Measurements from ENCODE around the gene RB1. TPM values are rescaled to one million over a fixed set of nuclear protein-coding genes. Genes with fewer than 3 reads are reported as not detected.

Gene RB1
- total and polyA plus RNA-seq, 3 experiments from 2014 or later, result 16.8 to 38.9 (median 38.2) TPM

- Histone ChIP-seq H3K9me3 (ENCODE audit: low read length) (no peaks in the 10 kb centered on the region), H3K4me1 (ENCODE audit: insufficient read depth, low read length) (peaks cover 47% of the 10 kb centered on the region), H3K4me3 (ENCODE audit: low read length) (no peak overlapping the region), H3K27me3 (ENCODE audit: insufficient read depth, low read length, poor library complexity, severe bottlenecking) (no peaks in the 10 kb centered on the region), H3K36me3 (ENCODE audit: insufficient read depth, low read length) (no peaks in the 10 kb centered on the region), H3K27ac (ENCODE audit: low read depth, low read length) (no peak overlapping the region)
- peak overlapping the region in 3 of 7 donors; percentile 25 to 64 (median 36) for H3K4me3 Mint-ChIP-seq
- CTCF ChIA-PET, result no interaction called here
- peak overlapping the region in 6 of 8 donors; percentile 51 to 86 (median 70) for H3K27ac Mint-ChIP-seq
- DNase-seq, result no peak
- peaks cover 24 to 41% (median 39%) of the 10 kb centered on the region in 3 donors for H3K4me1 Mint-ChIP-seq
- POLR2A ChIA-PET, result no interaction called here
- H3K27me3 Mint-ChIP-seq, result no peaks in the 10 kb centered on the region
- H3K9me3 Mint-ChIP-seq, result peaks cover 0 to 2% (median 0%) of the 10 kb centered on the region in 5 donors
- H3K36me3 Mint-ChIP-seq, result peaks cover 15 to 34% (median 19%) of the 10 kb centered on the region in 3 donors
These were observed 183.3 kb downstream of the RB1 start for GRCh38 chr13:48486836-48487235.

- Mint-ChIP-seq H3K4me3 (peak overlapping the region in 5 of 7 donors; percentile 23 to 65 (median 42)), H3K36me3 (peaks cover 10 to 25% (median 14%) of the 10 kb centered on the region in 3 donors), H3K27me3 (no peaks in the 10 kb centered on the region), H3K27ac (peak overlapping the region in 5 of 8 donors; percentile 52 to 92 (median 81)), H3K4me1 (peaks cover 21 to 33% (median 29%) of the 10 kb centered on the region in 3 donors), H3K9me3 (peaks cover 0 to 2% (median 0%) of the 10 kb centered on the region in 5 donors)
- no peak overlapping the region for H3K27ac ChIP-seq (ENCODE audit: low read depth, low read length)
- no peaks in the 10 kb centered on the region for H3K9me3 ChIP-seq (ENCODE audit: low read length)
- CTCF ChIA-PET, result no interaction called here
- no peaks in the 10 kb centered on the region for H3K27me3 ChIP-seq (ENCODE audit: insufficient read depth, low read length, poor library complexity, severe bottlenecking)
- DNase-seq, result no peak
- no peak overlapping the region for H3K4me3 ChIP-seq (ENCODE audit: low read length)
- H3K36me3 ChIP-seq (ENCODE audit: insufficient read depth, low read length), result no peaks in the 10 kb centered on the region
- H3K4me1 ChIP-seq (ENCODE audit: insufficient read depth, low read length), result peaks cover 56% of the 10 kb centered on the region
- POLR2A ChIA-PET, result interaction anchor here (0.6 to 0.7 kb wide), 2 partner anchors 23 to 47 kb away, joined by 3 to 11 read pairs; no protein-coding TSS in a partner anchor
These were observed 184.4 kb downstream of the RB1 start for GRCh38 chr13:48487968-48488367.

GRCh38 chr13:48488995-48489394 lies 185.4 kb downstream of the RB1 start:
- ChIA-PET CTCF (interaction anchor here (1.1 to 1.4 kb wide), 2 partner anchors 16 to 47 kb away, joined by 3 to 5 read pairs; no protein-coding TSS in a partner anchor), POLR2A (no interaction called here)
- H3K36me3 Mint-ChIP-seq, result peaks cover 9 to 22% (median 12%) of the 10 kb centered on the region in 3 donors
- Histone ChIP-seq H3K4me3 (ENCODE audit: low read length) (no peak overlapping the region), H3K27ac (ENCODE audit: low read depth, low read length) (no peak overlapping the region), H3K9me3 (ENCODE audit: low read length) (no peaks in the 10 kb centered on the region), H3K27me3 (ENCODE audit: insufficient read depth, low read length, poor library complexity, severe bottlenecking) (no peaks in the 10 kb centered on the region), H3K36me3 (ENCODE audit: insufficient read depth, low read length) (no peaks in the 10 kb centered on the region), H3K4me1 (ENCODE audit: insufficient read depth, low read length) (peaks cover 66% of the 10 kb centered on the region)
- H3K27ac Mint-ChIP-seq, result peak overlapping the region in 7 of 8 donors; percentile 49 to 92 (median 82)
- peaks cover 0 to 2% (median 0%) of the 10 kb centered on the region in 5 donors for H3K9me3 Mint-ChIP-seq
- no peak for DNase-seq
- H3K4me1 Mint-ChIP-seq, result peaks cover 21 to 27% (median 26%) of the 10 kb centered on the region in 3 donors
- no peaks in the 10 kb centered on the region for H3K27me3 Mint-ChIP-seq
- peak overlapping the region in 4 of 7 donors; percentile 44 to 83 (median 57) for H3K4me3 Mint-ChIP-seq

GRCh38 chr13:48489666-48490065 lies 186.1 kb downstream of the RB1 start:
- Mint-ChIP-seq H3K4me1 (peaks cover 21 to 26% (median 25%) of the 10 kb centered on the region in 3 donors), H3K27ac (peak overlapping the region in 5 of 8 donors; percentile 43 to 91 (median 79))
- no peaks in the 10 kb centered on the region for H3K36me3 ChIP-seq (ENCODE audit: insufficient read depth, low read length)

GRCh38 chr13:48490241-48490640 lies 186.7 kb downstream of the RB1 start:
- peak overlapping the region in 3 of 8 donors; percentile 69 to 88 (median 79) for H3K27ac Mint-ChIP-seq
- Histone ChIP-seq H3K27ac (ENCODE audit: low read depth, low read length) (no peak overlapping the region), H3K9me3 (ENCODE audit: low read length) (no peaks in the 10 kb centered on the region), H3K4me1 (ENCODE audit: insufficient read depth, low read length) (peaks cover 69% of the 10 kb centered on the region), H3K36me3 (ENCODE audit: insufficient read depth, low read length) (no peaks in the 10 kb centered on the region), H3K27me3 (ENCODE audit: insufficient read depth, low read length, poor library complexity, severe bottlenecking) (no peaks in the 10 kb centered on the region), H3K4me3 (ENCODE audit: low read length) (peak overlapping the region; percentile 84)
- H3K4me1 Mint-ChIP-seq, result peaks cover 19 to 23% (median 20%) of the 10 kb centered on the region in 3 donors
- ChIA-PET POLR2A (interaction anchor here (0.9 kb wide), 1 partner anchor 42 kb away, joined by 4 read pairs; the partner anchor contains the start of gene RCBTB2), CTCF (interaction anchor here (1.4 kb wide), 1 partner anchor 15 kb away, joined by 5 read pairs; no protein-coding TSS in a partner anchor)
- H3K36me3 Mint-ChIP-seq, result peaks cover 9 to 22% (median 12%) of the 10 kb centered on the region in 3 donors
- H3K27me3 Mint-ChIP-seq, result no peaks in the 10 kb centered on the region
- DNase-seq, result no peak
- H3K4me3 Mint-ChIP-seq, result peak overlapping the region in 4 of 7 donors; percentile 8 to 83 (median 34)
- H3K9me3 Mint-ChIP-seq, result peaks cover 0 to 2% (median 0%) of the 10 kb centered on the region in 5 donors

More at GRCh38 chr13:48489666-48490065, 186.1 kb downstream of the RB1 start:
- Mint-ChIP-seq H3K9me3 (peaks cover 0 to 2% (median 0%) of the 10 kb centered on the region in 5 donors), H3K4me3 (peak overlapping the region in 4 of 7 donors; percentile 8 to 83 (median 34)), H3K36me3 (peaks cover 9 to 22% (median 12%) of the 10 kb centered on the region in 3 donors), H3K27me3 (no peaks in the 10 kb centered on the region)
- H3K4me3 ChIP-seq (ENCODE audit: low read length), result peak overlapping the region; percentile 84
- POLR2A ChIA-PET, result interaction anchor here (0.9 kb wide), 1 partner anchor 43 kb away, joined by 4 read pairs; the partner anchor contains the start of gene RCBTB2
- no peaks in the 10 kb centered on the region for H3K9me3 ChIP-seq (ENCODE audit: low read length)
- no peak for DNase-seq
- H3K27me3 ChIP-seq (ENCODE audit: insufficient read depth, low read length, poor library complexity, severe bottlenecking), result no peaks in the 10 kb centered on the region
- peaks cover 73% of the 10 kb centered on the region for H3K4me1 ChIP-seq (ENCODE audit: insufficient read depth, low read length)
- H3K27ac ChIP-seq (ENCODE audit: low read depth, low read length), result no peak overlapping the region
- CTCF ChIA-PET, result interaction anchor here (1.1 to 1.4 kb wide), 2 partner anchors 16 to 46 kb away, joined by 3 to 5 read pairs; no protein-coding TSS in a partner anchor

GRCh38 chr13:48491423-48492095 lies 188.0 kb downstream of the RB1 start:
- DNase-seq, result no peak
- Histone ChIP-seq H3K36me3 (ENCODE audit: insufficient read depth, low read length) (no peaks in the 10 kb centered on the region), H3K27ac (ENCODE audit: low read depth, low read length) (peak overlapping the region; percentile 72), H3K27me3 (ENCODE audit: insufficient read depth, low read length, poor library complexity, severe bottlenecking) (no peaks in the 10 kb centered on the region), H3K4me1 (ENCODE audit: insufficient read depth, low read length) (peaks cover 67% of the 10 kb centered on the region), H3K4me3 (ENCODE audit: low read length) (peak overlapping the region; percentile 84), H3K9me3 (ENCODE audit: low read length) (no peaks in the 10 kb centered on the region)
- Mint-ChIP-seq H3K27ac (no peak overlapping the region), H3K4me1 (peaks cover 11 to 29% (median 11%) of the 10 kb centered on the region in 3 donors), H3K27me3 (no peaks in the 10 kb centered on the region), H3K36me3 (peaks cover 8 to 18% (median 8%) of the 10 kb centered on the region in 3 donors), H3K9me3 (peaks cover 0 to 2% (median 0%) of the 10 kb centered on the region in 5 donors), H3K4me3 (no peak overlapping the region)
- CTCF ChIA-PET, result interaction anchor here (0.9 to 1.5 kb wide), 4 partner anchors 11 to 89 kb away, joined by 3 to 5 read pairs (median 4); no protein-coding TSS in a partner anchor
- POLR2A ChIA-PET, result interaction anchor here (0.6 to 1.8 kb wide), 7 partner anchors 9 to 340 kb away, joined by 3 to 15 read pairs (median 3); partner anchors contain the start of gene RCBTB2

- ChIA-PET POLR2A (interaction anchor here (0.6 to 1.8 kb wide), 8 partner anchors 9 to 341 kb away, joined by 3 to 15 read pairs (median 3); partner anchors contain the start of gene RCBTB2), CTCF (interaction anchor here (0.7 to 1.5 kb wide), 8 partner anchors 11 to 454 kb away, joined by 3 to 5 read pairs (median 3); no protein-coding TSS in a partner anchor)
- Mint-ChIP-seq H3K36me3 (peaks cover 5 to 16% (median 8%) of the 10 kb centered on the region in 3 donors), H3K27ac (no peak overlapping the region), H3K4me1 (peaks cover 7 to 29% (median 7%) of the 10 kb centered on the region in 3 donors), H3K27me3 (no peaks in the 10 kb centered on the region), H3K4me3 (no peak overlapping the region), H3K9me3 (peaks cover 0 to 2% (median 0%) of the 10 kb centered on the region in 5 donors)
- H3K27me3 ChIP-seq (ENCODE audit: insufficient read depth, low read length, poor library complexity, severe bottlenecking), result no peaks in the 10 kb centered on the region
- no peak for DNase-seq
- peak overlapping the region; percentile 84 for H3K4me3 ChIP-seq (ENCODE audit: low read length)
- H3K27ac ChIP-seq (ENCODE audit: low read depth, low read length), result peak overlapping the region; percentile 72
- peaks cover 72% of the 10 kb centered on the region for H3K4me1 ChIP-seq (ENCODE audit: insufficient read depth, low read length)
- H3K36me3 ChIP-seq (ENCODE audit: insufficient read depth, low read length), result no peaks in the 10 kb centered on the region
- H3K9me3 ChIP-seq (ENCODE audit: low read length), result no peaks in the 10 kb centered on the region
These were observed 188.5 kb downstream of the RB1 start for GRCh38 chr13:48492096-48492440.
